Activated T-helper 1 cell treated with Interleukin-2 at 50 U/mL for 16 hours (primary cell): ENCODE measurements around the gene TMEM163.
"Not testable (repeated sequence)": the region's sequence is repeated elsewhere in the genome, so short reads cannot be mapped to it uniquely, and the experiment has no call there.

Source experiments
- DNase-seq: peaks from one replicate; pipeline ENCODE4 v3.0.0-alpha.2; 2020; ENCODE audit warnings: low read depth

The TMEM163 gene

DNA sequence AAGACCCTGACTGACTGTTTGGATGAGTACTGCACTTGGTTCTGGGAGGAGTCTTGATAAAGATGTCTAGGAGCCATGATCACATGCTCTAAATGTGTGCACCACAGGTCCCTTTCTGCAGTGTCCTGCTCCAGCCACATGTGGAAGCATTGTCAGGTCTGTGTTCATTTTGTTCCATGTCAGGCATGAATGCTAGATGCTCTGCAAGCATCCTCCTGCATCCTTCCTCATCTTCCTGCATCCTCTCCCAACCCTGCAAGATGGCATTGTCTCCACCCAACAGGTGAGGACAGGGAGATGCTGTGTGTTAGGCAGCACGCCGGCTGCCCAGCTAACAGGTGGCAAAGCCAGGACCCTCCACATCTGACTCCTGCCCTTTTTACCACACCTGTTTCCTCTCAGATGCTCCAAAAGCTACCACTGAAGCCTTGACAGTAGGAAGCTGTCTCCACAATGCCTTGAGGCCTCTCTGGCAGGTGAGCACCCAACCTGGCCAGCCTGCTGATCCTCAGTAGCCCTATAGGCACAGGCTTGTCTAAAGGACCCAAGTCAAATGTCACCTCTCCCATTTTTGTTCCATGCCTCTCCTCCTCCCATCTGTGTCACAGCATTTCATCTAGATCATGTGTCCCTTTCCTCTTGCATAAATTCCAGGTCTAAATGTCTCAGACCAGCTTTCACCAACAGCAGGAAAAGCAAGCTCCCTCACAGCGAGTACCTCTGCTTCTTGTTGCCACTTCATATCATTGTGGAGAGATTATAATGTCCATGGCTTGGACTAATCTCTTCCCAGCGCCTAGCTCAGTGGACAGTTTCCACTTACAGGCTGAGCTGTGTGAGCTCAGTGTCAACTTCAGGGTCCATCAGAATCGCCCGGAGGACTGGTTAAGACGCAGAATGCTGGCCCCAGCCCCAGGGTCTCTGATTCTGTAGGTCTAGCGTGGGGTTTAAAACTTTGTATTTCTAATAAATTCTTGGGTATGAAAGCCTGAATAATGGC, 55.0 kb downstream of the TMEM163 start:
- no peak for DNase-seq

DNA sequence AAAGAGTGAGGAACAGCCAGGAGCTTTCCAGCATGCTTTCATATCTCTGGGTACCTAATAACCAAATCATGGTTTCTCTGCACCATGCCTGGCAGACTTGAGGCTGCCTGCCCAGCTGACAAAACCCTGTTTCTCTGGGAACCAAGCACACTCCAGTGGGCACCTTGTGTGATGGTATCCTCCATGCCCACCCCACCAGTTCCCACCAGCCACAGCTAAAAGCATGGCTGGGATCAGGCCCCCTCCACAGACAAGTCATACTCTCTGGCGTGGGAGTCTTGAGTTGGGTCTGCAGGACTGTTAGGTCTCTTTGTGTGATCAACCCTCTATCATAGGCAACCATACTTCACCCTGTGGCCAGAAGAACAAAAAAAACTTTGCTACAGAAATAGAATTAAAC, 56.0 kb downstream of the TMEM163 start:
- DNase-seq = no peak

DNA sequence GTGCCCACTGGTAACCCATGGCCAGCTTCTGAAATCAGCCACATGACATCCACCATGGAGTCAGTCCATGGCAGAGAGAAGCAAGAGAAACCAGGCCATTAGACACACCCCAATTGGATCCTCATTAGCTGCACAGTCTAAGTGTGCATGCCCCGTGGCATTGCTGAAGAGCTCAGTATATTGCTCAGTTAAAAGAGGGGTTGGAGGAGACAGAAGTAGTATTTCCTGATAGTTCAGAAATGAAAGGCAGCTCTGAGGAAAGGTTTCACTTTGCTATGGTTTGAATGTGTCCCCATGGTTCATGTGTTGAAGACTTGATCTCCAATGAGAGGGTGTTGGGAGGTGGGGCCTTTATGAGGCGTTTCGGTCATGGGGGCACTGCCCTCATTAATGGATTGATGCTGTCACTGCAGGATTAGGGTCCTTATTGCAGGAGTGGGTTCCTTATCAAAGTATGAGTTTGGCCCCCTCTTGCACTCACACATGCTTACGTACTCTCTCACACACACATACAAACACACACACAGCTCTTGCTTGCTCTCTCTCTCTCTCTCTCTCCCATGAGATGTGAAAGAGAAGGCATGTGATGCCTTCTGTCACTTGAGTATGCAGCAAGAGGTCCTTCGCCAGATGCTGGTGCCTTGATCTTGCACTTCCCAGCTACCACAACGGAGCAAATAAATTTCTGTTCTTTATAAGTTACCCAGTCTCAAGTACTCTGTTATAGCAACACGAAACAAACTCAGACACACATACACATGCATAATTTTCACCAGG, 58.0 kb downstream of the TMEM163 start:
- no peak for DNase-seq

DNA sequence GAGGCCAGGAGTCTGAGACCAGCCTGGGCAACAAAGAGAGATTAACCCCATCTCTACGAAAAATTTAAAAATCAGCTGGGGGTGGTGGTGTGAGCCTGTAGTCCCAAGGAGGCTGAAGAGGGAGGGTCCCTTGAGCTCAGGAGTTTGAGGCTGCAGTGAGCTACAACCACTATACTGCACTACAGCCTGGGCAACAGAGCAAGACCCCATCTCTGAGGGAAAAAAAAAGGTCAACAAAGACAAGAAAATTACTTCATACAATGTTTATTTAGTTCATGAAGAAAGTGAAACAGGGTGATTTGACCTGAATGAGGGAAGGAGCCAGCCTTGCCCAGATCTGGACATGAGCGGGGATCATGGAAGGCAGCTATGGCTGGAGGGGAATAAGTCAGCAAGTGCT, 59.1 kb downstream of the TMEM163 start:
- no peak for DNase-seq

DNA sequence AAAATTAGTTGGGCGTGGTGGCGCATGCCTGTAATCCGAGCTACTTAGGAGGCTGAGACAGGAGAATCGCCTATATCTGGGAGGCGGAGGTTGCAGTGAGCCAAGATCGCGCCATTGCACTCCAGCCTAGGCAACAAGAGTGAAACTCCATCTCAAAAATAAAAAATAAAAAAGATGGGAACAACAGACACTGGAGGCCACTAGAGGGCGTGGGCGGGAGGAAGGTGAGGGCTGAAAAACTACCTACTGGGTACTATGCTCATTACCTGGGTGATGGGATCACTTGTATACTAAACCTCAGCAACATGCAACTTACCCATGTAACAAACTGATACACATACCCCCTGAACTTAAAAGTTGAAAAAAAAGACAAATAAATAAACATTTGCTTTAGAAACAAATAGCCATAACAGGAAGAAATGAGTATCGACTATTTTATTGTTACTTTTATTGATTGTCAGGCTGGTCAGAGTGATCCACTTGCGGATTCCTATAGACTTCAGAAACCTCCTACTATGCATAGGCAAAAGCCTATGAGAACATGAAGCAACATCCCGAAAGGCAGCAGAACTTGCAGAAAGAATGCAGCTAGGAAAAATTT, 61.0 kb downstream of the TMEM163 start:
- DNase-seq = no peak

DNA sequence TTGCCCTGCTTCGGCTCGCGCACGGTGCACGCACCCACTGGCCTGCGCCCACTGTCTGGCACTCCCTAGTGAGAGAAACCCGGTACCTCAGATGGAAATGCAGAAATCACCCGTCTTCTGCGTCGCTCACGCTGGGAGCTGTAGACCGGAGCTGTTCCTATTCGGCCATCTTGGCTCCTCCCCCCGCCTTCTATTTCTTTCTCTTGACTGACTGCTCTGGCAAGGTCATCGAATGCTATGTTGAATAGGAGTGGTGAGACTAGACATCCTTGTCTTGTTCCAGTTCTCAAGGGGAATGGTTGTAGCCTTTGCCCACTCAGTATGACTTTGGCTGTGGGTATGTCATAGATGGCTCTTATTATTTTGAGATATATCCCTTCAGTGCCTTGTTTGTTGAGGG, 62.4 kb downstream of the TMEM163 start:
- DNase-seq = not testable (repeated sequence)

DNA sequence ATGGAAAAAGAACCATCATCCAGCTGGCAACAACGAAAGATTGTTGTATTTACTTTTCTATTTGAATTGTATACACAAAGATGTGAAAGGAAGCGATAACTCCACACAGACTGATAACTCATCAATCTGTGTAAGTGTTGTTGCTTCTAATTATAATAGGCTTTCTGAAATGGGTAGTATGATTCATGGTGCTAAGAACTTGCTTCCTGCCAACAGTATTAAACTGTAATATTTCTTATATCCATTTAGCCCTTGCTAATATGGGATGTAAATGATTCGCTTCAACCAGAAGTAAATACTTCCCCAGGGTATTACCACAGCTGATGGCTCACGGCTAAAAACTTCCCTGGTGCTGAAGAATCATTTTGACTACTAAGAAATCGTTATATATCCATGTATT, 70.2 kb downstream of the TMEM163 start:
- no peak for DNase-seq

DNA sequence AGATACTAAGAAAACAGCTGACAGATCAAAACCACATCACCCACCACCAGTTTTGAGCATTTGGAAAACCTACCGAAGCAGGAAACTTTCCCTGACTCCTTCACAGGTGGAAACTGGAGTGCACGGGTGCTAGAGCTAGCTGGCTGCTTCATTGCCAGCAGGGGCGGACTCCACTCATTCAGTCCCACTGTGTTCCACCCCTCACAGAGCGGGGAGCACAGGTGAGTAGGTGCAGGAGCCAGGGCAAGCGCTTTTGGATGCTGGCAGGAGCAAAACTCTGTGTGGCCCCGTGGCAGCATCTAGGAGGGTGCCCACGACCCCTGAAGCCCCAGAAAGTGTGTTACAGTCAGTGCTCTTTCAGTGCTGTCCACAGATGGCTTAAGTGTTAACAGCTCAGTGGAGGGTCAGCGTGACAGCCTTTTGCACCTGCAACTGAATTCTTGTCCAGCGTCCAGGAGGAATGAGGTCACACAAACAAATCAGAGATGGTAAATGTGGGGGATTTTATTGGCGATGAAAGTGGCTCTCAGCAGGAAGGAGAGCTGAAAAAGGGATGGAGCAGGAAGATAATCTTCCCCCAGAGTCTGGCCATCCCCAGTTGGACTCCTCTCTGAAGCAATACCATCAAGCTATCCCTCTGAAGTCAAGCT, 71.1 kb downstream of the TMEM163 start:
- no peak for DNase-seq

DNA sequence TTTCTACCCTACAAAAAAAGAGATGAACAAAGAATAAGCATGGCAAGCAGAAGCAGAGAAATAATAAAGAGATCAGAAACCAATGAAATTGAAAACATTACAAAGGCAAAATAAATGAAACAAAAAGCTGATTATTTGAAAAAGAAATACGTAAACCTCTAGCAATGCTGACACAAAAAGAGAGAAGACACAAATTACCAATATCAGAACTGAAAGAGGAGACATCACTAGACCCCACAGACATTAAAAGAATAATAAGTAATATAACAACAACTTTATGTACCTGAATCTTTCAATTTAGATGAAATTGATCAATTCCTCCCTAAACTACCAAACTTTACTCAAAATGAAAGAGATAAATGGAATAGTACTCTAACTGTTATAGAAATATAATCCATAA, 75.9 kb downstream of the TMEM163 start:
- no peak for DNase-seq

DNA sequence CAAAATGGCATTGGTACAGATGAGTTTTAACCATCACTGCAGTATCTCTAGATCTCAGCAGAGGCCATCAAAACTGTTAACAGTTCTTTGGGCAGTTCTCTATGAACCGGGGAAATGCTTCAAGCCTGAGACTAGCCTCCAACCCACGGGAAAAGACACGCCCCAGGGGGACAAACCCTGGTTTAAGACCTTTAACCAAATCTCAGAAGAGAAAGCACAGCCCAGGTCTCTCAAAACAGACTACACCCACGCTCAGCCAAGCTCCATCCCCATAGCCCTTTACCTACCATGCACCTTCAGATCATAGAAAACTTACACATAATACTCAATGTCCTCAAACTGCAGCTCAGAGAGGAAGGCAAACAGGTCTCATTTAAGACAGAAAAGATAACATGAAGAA, 78.3 kb downstream of the TMEM163 start:
- DNase-seq = no peak

DNA sequence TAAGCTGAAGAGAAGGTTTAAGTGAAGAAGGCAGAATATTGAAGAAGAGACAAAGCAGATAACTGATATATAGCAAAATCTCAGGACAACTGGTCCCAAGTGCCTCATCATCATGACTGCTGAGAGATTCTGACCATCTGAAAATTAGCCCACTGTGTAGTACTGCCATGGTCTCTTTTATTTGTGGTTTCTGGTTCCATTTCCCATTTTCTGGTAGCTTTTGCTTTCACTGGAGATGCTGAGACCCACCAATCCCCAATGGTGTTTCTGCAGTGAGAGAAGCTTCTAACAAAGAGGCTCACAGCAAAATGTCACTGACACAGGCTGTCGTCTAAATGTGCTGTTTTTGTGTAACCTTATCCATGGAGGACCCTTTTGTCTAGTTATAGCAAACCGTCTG, 79.5 kb downstream of the TMEM163 start:
- DNase-seq = no peak

DNA sequence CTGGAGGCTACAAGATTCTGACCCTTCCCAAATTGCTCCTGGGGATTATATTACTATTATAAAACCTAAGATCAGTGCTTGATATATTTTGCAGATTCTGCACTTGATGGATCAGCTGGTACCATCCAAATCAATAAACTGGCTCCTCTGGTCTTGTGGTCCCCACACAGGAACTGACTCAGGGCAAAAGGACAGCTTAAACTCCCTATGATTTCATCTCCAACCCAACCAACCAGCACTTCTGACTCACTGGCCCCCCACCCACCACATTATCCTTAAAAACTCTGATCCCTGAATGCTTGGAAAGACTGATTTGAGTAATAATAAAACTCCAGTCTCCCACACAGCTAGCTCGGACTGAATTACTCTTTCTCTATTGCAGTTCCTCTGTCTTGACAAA, 82.1 kb downstream of the TMEM163 start:
- DNase-seq = no peak

DNA sequence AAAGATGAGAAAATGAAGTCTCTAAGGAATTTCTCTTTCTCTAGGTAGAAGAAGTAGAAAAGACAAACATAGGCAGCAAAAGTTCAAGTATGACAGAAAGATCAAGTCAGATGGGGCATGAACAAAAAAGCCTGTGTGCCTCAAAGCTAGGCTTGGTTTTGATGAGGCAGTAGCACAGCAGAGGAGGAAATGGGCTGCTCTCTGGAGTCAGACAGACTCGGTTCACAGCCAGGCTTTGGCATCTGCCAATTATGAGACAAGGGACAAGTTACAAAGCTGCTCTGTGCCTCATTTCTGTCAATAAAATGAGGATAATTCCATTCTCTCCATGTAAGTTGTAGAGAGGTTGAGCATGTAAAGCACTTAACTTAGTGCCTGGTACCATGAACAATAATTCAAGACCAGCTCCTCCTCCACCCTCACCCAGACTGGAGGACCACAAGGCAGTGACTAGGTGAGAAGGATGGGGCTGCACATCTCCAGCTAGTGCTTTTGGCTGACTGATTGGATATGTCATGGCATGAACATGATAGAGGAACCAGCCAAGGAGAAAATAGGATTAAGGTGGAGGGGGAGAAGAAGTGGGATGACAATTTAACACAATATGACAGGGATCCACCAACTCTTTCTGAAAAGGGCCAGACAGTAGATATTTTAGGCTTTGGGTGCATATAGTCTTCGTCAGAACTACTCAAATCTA, 84.6 kb downstream of the TMEM163 start:
- no peak for DNase-seq

DNA sequence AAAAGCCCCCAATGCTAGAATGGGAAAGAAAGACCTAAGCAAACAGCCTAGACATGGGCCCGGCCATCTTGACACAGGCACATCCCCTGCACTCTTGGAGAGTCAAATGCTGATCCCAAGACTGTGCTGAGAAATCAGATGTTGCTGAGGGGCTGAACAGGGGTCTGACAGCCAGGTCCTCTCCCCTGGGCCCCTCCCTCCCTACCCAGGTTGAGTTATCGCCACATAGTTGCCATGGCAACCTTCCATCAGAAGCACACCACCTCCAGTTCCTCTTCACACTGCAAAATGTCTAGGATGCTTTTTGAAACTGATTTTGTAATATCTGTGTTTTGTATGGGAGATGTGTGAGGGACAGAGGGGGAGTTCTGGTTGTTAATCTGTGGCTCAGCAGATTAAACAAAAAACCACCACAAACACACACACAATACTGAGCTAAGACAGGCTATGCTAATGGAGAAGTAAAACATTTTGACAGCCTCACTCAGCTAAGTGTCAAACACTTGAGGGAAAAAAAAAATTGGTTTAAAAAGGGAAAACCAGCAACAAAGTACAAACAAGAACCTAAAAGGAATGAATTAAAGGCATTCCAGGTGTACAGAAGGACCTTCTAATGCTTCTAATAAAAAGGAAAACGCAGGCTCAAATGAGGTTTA, 88.2 kb downstream of the TMEM163 start:
- DNase-seq = no peak

DNA sequence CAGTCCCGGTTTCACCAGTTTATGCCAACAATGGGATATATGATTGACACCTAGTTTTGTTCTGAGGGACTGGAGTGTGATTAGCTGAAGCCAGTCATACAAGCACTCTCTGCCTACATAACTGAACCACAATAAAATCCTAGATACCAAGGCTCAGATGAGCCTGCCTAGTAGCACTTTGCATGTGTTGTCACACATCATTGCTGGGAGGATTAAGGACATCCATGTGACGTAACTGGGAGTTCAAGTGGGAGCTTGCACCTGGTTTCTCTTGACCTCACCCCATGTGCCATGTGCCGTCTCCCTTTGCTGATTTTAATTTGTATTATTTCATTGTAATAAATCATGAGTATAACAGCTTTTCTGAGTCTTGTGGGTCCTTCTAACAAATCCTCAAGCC, 90.3 kb downstream of the TMEM163 start:
- no peak for DNase-seq

DNA sequence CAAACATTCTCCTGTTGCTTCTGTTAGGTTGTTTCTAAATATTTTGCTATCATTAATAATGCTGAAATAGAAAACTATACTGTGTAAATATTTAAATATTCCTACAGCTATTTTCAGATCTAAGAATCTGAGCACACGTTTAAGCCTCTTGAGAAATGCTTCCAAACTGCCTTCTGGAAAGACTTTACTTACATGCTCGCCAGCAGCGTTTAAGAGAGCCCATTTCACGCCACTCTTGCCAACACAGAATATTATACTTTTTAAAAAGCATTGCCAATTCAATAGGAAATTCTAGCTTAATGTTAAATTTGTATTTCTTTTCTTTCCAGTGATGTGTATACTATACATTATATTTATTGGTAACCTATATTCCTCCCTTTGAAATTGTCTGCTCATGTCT, 92.0 kb downstream of the TMEM163 start:
- no peak for DNase-seq

DNA sequence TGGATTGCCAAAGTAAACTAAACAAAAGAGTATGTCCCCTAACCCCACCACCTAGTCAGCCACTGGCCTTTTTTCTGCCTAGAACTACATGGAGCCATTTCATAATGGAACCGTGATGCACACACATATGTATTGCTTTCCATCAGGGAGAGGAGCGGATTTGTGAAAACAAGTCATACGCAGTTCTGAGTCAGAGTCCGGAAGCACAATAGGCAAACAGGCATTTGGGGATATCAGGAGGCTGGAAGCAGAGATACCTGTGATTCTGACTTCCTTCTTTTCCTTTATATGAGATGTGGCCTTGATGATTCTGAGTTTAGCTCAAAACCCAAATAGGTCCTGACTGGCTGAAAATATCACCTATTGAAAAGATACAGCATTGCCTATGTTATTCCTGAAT, 93.5 kb downstream of the TMEM163 start:
- DNase-seq = no peak

DNA sequence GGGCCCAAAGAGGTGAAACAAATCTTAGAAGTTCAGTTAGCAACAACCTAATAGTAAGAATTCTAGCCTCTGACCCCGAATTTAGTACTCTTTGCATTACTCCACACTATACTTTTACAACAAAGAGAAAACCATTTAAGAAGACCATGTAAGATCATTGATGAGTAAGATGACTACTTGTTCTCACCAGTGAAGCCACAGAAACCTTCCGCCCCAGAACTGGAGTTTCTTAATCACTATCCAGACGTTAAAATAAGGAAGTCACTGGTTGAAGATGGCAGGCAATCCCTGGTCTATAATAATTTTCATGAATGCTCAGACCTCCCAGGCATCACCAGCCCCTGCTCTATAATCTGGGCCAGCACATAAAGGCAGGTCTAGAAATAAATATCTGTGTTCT, 95.0 kb downstream of the TMEM163 start:
- no peak for DNase-seq

DNA sequence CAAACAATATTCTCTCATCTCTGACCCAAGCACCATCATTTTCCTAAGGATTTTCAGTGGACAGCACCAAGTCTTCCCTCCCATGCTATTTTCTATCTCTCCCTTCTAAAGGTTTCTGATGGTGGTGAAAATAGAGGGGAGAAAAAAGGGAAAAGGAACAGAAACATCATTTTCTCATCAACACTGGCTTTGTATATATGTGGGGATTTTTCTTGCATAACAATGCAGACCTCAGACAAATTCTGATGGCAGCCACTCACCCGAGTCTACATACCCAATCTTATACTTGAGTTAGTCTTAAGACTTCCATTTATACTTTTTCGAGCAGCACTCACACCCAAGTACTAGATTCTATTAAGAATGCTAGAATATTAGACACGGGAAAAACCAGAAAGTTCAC, 95.8 kb downstream of the TMEM163 start:
- DNase-seq = no peak

DNA sequence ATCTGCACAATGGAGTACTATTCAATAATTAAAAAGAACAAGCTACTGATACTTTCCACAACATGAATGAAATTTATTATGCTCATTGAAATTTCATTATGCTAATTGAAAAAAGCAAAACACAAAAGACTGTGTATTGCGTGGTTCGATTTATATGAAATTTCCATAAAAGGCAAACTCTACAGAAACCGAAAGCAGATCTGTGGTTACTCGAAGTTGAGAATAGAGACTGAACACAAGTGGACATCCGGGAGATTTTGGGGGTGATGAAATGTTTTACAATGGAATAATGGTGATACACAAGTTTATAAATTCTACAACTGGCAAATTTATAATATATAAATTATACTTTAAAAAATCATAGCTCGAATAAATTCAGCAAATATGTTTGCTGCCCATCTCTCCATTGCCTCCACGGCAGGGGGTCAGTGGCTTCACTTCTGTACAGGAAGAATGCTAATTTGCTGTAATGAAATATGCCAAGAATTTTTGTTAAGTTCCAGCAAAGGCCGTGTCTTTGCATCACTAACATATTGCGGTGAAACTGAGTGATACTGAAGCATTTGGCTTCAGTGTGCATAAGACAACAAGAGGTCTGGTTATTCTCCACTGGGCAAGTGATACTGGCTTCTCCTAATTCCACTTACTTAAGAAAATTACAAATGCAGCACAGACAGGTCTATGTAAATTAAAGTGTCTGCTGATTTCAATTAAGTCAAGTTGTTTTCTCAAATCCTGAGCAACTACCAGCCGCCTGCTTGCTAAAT, 96.7 kb downstream of the TMEM163 start:
- DNase-seq = no peak
